ENCODE data around the gene GNA12.

Gene GNA12

DNA sequence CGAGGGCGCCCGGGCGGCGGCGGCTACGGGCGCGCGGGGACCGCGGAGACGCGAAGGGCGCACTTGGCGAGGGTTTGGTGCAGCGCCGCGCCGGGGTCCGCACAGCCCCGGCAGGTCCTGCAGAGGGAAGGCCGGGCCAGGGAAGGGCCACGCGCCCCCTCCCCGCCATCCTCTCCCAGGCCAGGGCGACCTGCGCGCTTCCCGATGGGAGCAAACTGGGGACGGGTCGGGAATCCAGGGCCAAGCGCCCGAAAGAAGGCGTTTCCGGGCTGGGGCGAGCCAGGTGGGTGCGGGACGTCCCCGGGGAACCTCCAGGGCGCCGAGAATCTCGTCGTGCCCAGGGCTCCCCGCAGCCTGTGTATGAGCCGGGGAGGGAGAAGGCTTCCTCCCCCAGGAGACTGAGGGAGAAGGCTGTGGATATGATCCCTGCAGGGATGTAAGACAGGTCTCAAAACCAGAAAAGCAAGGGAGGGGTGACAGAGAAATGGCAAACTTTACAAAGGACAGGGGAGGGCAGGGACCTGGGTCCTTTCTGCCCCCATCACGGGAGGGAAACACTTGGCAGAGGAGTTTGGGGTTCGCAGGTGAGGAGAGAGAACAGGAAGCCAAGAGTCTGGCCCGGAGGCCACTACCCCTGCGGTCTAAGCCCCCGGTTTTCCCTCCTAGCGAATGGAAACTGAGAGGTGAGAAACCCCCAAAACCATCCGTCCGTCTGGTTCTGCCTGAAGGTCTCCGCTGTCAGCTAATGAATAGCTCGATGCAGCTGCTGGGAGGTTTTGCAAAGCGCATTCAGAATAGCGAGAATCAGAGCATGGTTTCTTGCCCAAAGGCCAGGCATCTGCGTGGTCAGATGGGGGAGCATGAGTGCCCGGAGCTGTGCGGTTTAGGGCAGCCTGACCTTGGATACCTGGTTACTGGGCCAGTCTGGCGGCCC is 155.4 kb downstream of the GNA12 start:
- peaks cover 44% of the 10 kb centered on the region for H3K27me3 ChIP-seq (ENCODE audit: control insufficient read depth, low read length)
- peaks cover 21% of the 10 kb centered on the region for H3K4me1 ChIP-seq (ENCODE audit: control insufficient read depth, low read length)
- no peak overlapping the region for H3K4me3 ChIP-seq (ENCODE audit: low read length)

DNA sequence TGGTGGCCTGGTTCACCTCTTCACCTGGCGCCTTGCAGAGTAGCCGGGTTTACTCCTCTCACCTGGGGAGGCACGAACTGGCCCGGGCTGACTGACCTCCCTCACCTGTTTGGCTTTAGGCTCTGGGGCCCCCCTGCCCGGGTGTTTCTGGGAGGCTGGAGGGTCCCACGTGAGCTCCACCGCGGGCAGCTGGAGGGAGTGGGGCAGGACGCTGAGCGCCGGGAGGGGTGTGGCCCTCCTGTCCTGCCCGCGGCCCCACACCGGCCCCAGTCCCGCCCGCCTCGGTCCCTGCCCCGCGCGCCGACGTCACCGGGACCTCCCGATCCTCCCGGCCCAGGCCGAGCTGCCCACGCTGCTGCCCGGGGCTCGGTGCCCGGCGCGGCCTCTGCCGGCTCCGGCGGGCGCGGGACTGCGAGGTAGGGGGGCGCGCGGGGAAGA is 156.2 kb downstream of the GNA12 start, which contains the start of gene AMZ1:
TSS of gene AMZ1 (plus strand) at position 322 of the 438 bp plus-strand sequence. CDS start 12,250 bp downstream, outside the sequence.
- Histone ChIP-seq H3K4me2 (ENCODE audit: low read length) (no peak within 1 kb of the TSS), H3K4me1 (ENCODE audit: control insufficient read depth, low read length) (peaks cover 13% of the 10 kb centered on the region), H3K9me3 (ENCODE audit: control insufficient read depth, insufficient read depth, low read length) (no peaks in the 10 kb centered on the region), H3K4me3 (ENCODE audit: low read length) (no peak within 1 kb of the TSS), H3K9me2 (replicated peaks; ENCODE audit: control insufficient read depth, low read length) (no peaks in the 10 kb centered on the region), H3F3A (ENCODE audit: control insufficient read depth, insufficient read depth) (no peaks in the 10 kb centered on the region), H3K79me2 (ENCODE audit: control insufficient read depth, low read length) (no peaks in the 10 kb centered on the region), H4K20me1 (ENCODE audit: control insufficient read depth, insufficient read depth, low read depth, low read length) (no peaks in the 10 kb centered on the region), H3K27me3 (ENCODE audit: control insufficient read depth, low read length) (peaks cover 46% of the 10 kb centered on the region), H3K27ac (ENCODE audit: low read depth, low read length) (no peak within 1 kb of the TSS), H3K36me3 (ENCODE audit: control insufficient read depth, low read length) (no peaks in the 10 kb centered on the region)
- TF ChIP-seq, protein P1, sequence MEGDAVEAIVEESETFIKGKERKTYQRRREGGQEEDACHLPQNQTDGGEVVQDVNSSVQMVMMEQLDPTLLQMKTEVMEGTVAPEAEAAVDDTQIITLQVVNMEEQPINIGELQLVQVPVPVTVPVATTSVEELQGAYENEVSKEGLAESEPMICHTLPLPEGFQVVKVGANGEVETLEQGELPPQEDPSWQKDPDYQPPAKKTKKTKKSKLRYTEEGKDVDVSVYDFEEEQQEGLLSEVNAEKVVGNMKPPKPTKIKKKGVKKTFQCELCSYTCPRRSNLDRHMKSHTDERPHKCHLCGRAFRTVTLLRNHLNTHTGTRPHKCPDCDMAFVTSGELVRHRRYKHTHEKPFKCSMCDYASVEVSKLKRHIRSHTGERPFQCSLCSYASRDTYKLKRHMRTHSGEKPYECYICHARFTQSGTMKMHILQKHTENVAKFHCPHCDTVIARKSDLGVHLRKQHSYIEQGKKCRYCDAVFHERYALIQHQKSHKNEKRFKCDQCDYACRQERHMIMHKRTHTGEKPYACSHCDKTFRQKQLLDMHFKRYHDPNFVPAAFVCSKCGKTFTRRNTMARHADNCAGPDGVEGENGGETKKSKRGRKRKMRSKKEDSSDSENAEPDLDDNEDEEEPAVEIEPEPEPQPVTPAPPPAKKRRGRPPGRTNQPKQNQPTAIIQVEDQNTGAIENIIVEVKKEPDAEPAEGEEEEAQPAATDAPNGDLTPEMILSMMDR (IDR thresholded peaks at IDR 0.05; ENCODE audit: low read depth, low read length, poor library complexity, severe bottlenecking) = no peak
- no peak for TF ChIP-seq EZH2phosphoT487 (IDR thresholded peaks at IDR 0.05; ENCODE audit: borderline replicate concordance, low read length)

More for the DNA sequence above, 155.4 kb downstream of the GNA12 start:
- Histone ChIP-seq H3K4me2 (ENCODE audit: low read length) (no peak overlapping the region), H4K20me1 (ENCODE audit: control insufficient read depth, insufficient read depth, low read depth, low read length) (no peaks in the 10 kb centered on the region), H3F3A (ENCODE audit: control insufficient read depth, insufficient read depth) (no peaks in the 10 kb centered on the region), H3K36me3 (ENCODE audit: control insufficient read depth, low read length) (no peaks in the 10 kb centered on the region), H3K79me2 (ENCODE audit: control insufficient read depth, low read length) (no peaks in the 10 kb centered on the region), H3K9me3 (ENCODE audit: control insufficient read depth, insufficient read depth, low read length) (no peaks in the 10 kb centered on the region), H3K27ac (ENCODE audit: low read depth, low read length) (no peak overlapping the region), H3K9me2 (replicated peaks; ENCODE audit: control insufficient read depth, low read length) (no peaks in the 10 kb centered on the region)
- TF ChIP-seq, protein P1 (IDR thresholded peaks at IDR 0.05; ENCODE audit: low read depth, low read length, poor library complexity, severe bottlenecking) = no peak
- peak; percentile 95 for TF ChIP-seq EZH2phosphoT487 (IDR thresholded peaks at IDR 0.05; ENCODE audit: borderline replicate concordance, low read length)

DNA sequence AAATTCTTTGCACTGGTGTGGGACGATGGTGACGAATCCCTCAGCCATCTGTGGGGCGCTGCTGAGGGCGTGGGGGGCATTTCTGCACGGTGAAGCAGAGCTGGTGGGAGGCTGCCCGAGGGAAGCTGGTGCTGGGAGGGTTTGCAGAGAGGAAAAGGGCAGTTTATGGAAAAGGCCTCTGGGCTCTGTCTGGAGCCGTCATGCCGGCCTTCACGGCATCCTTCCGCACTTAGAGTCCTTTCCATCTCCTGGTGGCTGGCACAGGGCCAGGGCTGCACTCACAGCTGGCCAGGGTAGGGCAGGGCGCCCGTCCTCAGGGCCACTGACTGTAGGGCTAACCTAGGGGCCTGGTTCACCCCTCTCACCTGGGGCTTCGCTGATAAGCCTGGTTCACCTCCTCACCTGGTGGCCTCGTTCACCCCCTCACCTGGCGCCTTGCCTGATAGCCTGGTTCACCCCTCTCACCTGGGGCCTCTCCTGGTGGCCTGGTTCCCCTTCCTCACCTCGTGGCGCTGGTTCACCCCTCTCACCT is 156.7 kb downstream of the GNA12 start:
- H3F3A ChIP-seq (ENCODE audit: control insufficient read depth, insufficient read depth) = no peaks in the 10 kb centered on the region
- H3K9me2 ChIP-seq (replicated peaks; ENCODE audit: control insufficient read depth, low read length) = no peaks in the 10 kb centered on the region
- H3K27ac ChIP-seq (ENCODE audit: low read depth, low read length) = no peak overlapping the region
- TF ChIP-seq, protein P1 (IDR thresholded peaks at IDR 0.05; ENCODE audit: low read depth, low read length, poor library complexity, severe bottlenecking) = no peak
- TF ChIP-seq EZH2phosphoT487 (IDR thresholded peaks at IDR 0.05; ENCODE audit: borderline replicate concordance, low read length) = no peak
- peaks cover 51% of the 10 kb centered on the region for H3K27me3 ChIP-seq (ENCODE audit: control insufficient read depth, low read length)
- no peaks in the 10 kb centered on the region for H3K36me3 ChIP-seq (ENCODE audit: control insufficient read depth, low read length)
- H3K79me2 ChIP-seq (ENCODE audit: control insufficient read depth, low read length) = no peaks in the 10 kb centered on the region
- H3K9me3 ChIP-seq (ENCODE audit: control insufficient read depth, insufficient read depth, low read length) = no peaks in the 10 kb centered on the region
- no peaks in the 10 kb centered on the region for H4K20me1 ChIP-seq (ENCODE audit: control insufficient read depth, insufficient read depth, low read depth, low read length)
- no peak overlapping the region for H3K4me3 ChIP-seq (ENCODE audit: low read length)
- H3K4me1 ChIP-seq (ENCODE audit: control insufficient read depth, low read length) = peaks cover 9% of the 10 kb centered on the region
- H3K4me2 ChIP-seq (ENCODE audit: low read length) = no peak overlapping the region
